Inflammatory macrophage treated with lipopolysaccharide for 4 hours (primary cell): Measurements from ENCODE around the gene CREBRF.
A peak's percentile ranks its signal among the peaks of the same experiment; 100 is the strongest.
"Not testable (repeated sequence)": the region's sequence is repeated elsewhere in the genome, so short reads cannot be mapped to it uniquely, and the experiment has no call there.

ENCODE experiments used
- DNase-seq: peaks from one replicate; pipeline ENCODE4 v3.0.0-alpha.2; 2020

Gene CREBRF

DNA sequence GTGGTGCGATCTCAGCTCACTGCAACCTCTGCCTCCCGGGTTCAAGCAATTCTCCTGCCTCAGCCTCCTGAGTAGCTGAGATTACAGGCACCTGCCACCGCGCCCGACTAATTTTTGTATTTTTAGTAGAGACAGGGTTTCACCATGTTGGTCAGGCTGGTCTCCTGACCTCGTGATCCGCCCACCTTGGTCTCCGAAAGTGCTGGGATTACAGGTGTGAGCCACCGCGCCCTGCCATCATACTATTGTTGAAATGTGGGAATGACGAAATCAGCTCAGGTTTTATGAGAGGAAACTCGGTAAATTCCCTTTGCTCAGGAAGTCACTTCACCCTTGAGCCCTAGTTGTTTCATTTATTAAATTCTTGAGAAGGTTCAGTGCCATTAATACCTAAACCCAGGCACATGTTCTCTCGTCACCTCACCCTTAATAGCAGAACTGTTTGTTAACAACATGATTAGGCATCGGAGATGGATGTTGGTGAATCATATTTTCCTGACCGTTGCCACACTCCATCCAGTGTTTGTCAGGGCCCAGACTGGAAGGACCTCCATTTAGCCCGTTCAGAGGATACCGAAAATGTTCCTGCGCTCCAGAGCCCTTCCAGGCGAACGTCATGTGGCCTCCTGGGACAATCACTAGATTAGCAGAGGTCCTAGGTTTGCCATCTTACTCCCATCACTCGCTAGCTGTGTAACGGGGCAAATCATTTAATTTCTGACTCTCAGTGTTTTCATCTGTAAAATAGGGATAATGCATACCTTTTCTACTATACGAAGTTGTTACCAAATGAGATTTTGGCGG lies 20.0 kb upstream of the CREBRF start:
- DNase-seq, result peak; percentile 80

DNA sequence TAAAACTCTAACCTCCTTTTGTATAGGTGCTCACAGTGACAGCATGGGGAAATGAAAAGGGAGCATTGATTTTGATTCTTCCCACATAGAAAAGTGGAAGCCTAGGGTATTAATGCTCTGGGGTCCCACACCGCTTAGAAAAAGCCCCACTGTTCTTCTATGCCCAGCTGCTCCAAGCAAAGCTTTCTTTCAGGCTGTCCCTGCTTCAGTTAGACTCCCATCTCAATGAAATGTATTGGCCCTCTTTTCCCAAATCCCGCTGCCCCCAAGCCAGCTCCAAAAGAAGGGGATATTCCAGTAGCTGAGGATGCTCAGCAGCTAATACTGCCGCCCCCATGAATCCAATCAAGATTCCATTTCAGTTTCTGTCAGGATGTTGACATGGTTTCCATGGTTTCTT lies 17.0 kb upstream of the CREBRF start:
- DNase-seq, result peak; percentile 21

DNA sequence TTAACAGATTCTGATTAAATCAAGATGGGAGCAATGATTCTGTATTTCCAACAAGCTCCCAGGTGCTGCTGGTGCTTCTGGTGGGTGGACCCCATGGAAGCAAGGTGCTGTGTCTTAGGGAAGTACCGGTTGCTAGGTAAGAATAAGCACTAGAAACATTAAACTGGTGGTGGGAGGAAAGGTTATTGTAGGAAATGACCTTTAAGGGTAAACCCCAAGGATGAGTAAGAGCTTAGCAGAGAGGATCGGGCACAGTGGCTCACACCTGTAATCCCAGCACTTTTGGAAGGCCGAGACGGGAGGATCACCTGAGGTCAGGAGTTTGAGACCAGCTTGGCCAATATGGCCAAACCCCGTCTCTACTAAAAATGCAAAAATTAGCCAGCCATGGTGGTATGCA lies 16.2 kb upstream of the CREBRF start:
- no peak for DNase-seq

- no peak for DNase-seq
Observed at GRCh38 chr5:173041881-173042762, 14.0 kb upstream of the CREBRF start.

DNA sequence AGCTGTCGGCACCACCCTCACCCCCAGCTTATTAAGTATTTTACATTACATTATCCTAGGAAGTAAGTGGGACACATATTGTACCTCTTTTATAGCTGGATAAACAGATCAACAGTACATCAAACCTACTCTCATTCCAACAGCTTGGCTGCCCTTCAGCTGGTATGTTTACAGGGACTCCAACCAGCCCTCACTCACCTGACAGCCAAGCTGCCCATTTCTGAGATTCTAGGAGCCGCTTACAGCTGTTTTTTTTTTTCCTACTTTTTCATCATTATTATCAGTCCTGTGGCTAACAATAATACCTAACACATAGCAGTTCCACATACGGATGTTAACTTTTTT lies 13.4 kb upstream of the CREBRF start:
- DNase-seq, result no peak

GRCh38 chr5:173045474-173045873 lies 10.7 kb upstream of the CREBRF start:
- no peak for DNase-seq

- DNase-seq, result not testable (repeated sequence)
Observed at GRCh38 chr5:173047096-173047837, 8.9 kb upstream of the CREBRF start.

DNA sequence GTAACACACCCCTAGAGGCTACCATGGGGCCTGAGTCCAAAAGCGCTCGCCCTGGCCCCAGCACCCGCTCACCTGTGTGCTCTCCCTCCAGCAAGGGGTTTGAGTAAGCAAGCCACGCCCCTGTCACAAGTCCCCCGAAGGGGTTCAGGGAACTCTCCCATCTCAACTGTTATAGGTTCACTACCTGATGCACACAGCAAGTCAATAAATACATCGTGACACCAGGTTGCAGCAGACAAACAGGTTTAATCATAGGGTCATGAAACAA lies 8.4 kb upstream of the CREBRF start:
- no peak for DNase-seq

- DNase-seq, result no peak
Observed at GRCh38 chr5:173050791-173051190, 5.4 kb upstream of the CREBRF start.

- no peak for DNase-seq
Observed at GRCh38 chr5:173051746-173052145, 4.4 kb upstream of the CREBRF start.

DNA sequence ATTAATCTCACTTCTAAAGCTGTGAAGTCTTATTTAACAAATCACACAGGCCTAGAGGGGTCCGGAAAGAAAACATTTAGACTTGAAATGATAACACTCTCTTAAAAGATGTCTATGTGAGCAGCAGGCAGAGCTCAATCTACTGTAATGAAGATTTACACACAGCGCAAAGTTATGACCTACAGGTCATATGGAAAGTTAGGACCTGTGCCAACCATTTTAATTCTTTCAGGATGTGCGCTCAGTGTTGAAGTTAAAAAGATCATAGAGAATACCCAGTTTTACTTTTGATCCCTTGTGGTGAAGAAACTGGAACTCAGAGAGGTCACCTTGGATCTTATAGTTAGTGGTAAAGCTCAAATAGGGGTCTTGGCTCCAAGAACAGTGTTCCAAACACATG lies 3.1 kb upstream of the CREBRF start:
- DNase-seq, result no peak

DNA sequence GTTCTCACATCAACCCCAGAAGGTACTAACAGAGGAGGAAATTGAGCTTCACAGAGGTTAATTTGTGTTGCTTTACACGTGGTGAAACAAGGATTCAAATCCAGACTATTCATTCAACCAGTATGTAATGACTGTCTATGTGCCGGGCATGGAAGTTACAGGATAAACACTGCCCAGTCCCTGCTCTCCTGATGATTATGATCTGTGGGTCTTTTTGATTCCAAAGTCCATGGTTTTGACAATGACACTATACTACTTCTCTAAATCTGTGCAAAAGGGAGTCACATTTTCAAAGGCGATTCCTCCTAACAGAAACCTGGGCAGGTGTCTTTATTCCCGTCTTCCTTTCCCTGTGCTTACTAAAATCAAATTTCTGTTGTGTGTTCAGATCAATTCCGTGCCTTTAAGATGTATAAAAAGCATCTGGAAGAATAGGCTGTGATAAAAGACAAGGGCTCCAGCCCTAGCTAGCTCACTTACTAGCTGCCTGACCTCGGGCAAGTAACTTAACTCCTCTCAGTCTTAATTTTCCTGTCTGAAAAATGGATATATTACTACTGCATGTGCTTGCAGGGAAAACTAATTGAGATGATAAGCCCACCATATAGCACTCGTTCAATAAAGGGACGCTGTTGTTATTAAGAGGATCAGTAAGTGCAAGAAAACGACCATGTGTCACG lies 970 bp upstream of the CREBRF start:
- no peak for DNase-seq

- DNase-seq, result no peak
Observed at GRCh38 chr5:173055722-173055982, 500 bp upstream of the CREBRF start.

DNA sequence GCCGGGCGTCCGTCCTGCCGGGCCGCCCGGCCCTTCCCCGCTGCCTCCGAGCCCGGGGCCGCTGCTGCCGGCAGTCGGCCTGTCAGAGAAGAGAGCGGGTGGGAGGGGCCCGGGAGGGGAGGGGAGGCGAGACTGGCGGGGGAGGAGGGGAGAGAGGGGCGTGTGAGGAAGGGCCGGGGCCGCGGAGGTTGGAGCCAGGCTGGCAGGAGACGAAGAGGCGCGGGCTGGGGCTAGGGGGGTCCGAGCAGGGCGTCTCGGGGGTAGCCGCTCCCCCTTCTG lies 570 bp downstream of the CREBRF start:
- DNase-seq, result no peak

- DNase-seq, result peak; percentile 99
Observed at GRCh38 chr5:173057062-173057924, 1.1 kb downstream of the CREBRF start.

- DNase-seq, result no peak
Observed at GRCh38 chr5:173062141-173062540, 6.0 kb downstream of the CREBRF start.

GRCh38 chr5:173065155-173065554 lies 9.0 kb downstream of the CREBRF start:
- peak; percentile 47 for DNase-seq

- peak; percentile 28 for DNase-seq
Observed at GRCh38 chr5:173069671-173070070, 13.5 kb downstream of the CREBRF start.

DNA sequence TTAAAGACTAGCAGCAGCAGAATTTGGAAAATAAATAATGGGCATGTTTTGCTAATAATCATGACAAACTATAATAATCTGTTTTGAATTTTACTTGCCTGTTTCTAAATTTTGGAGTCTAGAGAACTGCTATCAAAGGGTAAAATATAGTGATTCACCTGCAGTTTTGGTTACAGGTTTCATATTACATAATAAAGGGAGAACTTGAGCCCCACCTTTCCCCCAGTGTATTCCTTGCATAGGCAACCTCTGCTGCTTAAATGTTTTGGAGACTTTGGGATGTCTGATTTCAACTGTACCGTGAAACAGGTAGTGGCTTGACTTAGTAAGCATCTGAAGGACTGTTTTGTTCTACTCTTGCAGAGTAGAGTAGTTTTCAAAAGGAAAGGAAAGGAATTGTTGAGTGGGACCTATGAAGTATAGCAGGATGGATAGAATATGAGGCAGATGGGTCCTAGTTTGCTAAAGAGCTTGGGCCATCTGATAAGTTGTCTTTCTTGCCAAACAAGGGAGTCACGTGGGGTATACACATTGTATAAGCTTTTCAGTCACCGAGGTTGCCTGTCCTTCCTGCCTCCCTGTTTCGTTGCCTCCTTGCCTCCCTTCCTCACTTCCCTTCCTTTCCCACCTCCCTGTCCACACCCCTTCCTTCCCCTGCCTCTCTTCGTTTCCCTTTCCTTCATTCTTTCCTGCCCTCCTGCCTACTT lies 19.1 kb downstream of the CREBRF start:
- no peak for DNase-seq

- DNase-seq, result no peak
Observed at GRCh38 chr5:173075970-173076369, 19.8 kb downstream of the CREBRF start.

- not testable (repeated sequence) for DNase-seq
Observed at GRCh38 chr5:173076471-173076870, 20.3 kb downstream of the CREBRF start.

DNA sequence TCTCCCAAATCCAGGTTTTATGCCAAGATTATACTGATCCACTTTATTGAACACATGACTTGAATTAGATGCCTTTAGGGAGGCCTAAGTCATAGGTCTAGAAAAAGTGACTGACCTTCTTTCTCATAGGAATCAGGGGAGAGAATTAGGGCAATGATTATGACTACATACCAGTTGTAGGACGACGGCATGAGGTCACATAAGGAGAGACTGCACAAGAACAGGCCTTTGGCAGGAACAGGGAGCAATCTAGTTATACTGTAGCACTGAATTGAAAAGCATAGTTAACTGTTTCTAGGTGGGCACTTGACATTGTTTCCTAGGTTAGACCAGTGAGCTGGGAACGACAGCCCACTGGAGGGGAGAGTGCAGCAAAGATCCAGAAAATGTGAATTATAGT lies 22.7 kb downstream of the CREBRF start:
- no peak for DNase-seq
